Aorta (tissue), 5 donors: ENCODE measurements around the gene BSG. TPM values are rescaled to one million over a fixed set of nuclear protein-coding genes. Genes with fewer than 3 reads are reported as not detected.

Experiments
- ATAC-seq: fragments of 200-7000 bp; cut with Tn5 transposase; one replicate; pipeline ENCODE4 v1.9.1; 2022; ENCODE audit warnings: moderate library complexity; ENCODE audit not compliant: low FRiP score
- DNase-seq, 2 donors: peaks; one replicate each; pipeline ENCODE4 v3.0.0-alpha.2; 2020
- H3K27ac ChIP-seq, 2 donors: one replicate each; pipeline ENCODE4 v1.5.1; 2013; ENCODE audit warnings: low read length in 2 of 2, mild to moderate bottlenecking in 2 of 2, moderate library complexity in 2 of 2, control low read depth in 1 of 2, inconsistent platforms in 1 of 2, low read depth in 1 of 2
- H3K27me3 ChIP-seq, 2 donors: one replicate each; pipeline ENCODE4 v1.6.1; 2013; ENCODE audit warnings: control low read depth in 1 of 2, low read length in 1 of 2, mild to moderate bottlenecking in 1 of 2, moderate library complexity in 1 of 2; ENCODE audit not compliant: insufficient read depth in 2 of 2, control insufficient read depth in 1 of 2
- H3K36me3 ChIP-seq, 2 donors: one replicate each; pipeline ENCODE4 v1.6.1; 2013; ENCODE audit warnings: control low read depth in 1 of 2, low read length in 1 of 2, mild to moderate bottlenecking in 1 of 2; ENCODE audit not compliant: insufficient read depth in 2 of 2, control insufficient read depth in 1 of 2
- H3K4me1 ChIP-seq, 2 donors: one replicate each; pipeline ENCODE4 v1.6.1; 2013; ENCODE audit warnings: low read length in 2 of 2, control low read depth in 1 of 2, mild to moderate bottlenecking in 1 of 2, moderate library complexity in 1 of 2; ENCODE audit not compliant: insufficient read depth in 2 of 2, control insufficient read depth in 1 of 2
- H3K4me3 ChIP-seq, 2 donors: one replicate each; pipeline ENCODE4 v1.5.1; 2013; ENCODE audit warnings: low read length in 2 of 2, control low read depth in 1 of 2, mild to moderate bottlenecking in 1 of 2
- H3K9me3 ChIP-seq: one replicate; pipeline ENCODE4 v1.6.1; 2013; ENCODE audit warnings: mild to moderate bottlenecking, low read length; ENCODE audit not compliant: control insufficient read depth
- WGBS, 2 donors: extraction: QIAGEN DNeasy Blood & Tissue Kit; methylation state at CpG; one replicate each; pipeline ENCODE4 v1.1.7; 2013; 5-methylcytosine and 5-hydroxymethylcytosine counted together
- intact Hi-C, 2 donors: fragments of 100-400 bp; cut with DNase I; formaldehyde crosslinking; loops; one replicate each; pipeline versions ENCODE4 v1.14.2 to v1.15.0; 2022
- polyA plus RNA-seq, 2 donors: library from polyadenylated mRNA; stranded (reverse); fragments of 200-250 nt; gene quantifications; one replicate each; pipeline ENCODE4 v1.2.3, GENCODE V29; 2013
- total RNA-seq, 2 donors: library from RNA; stranded (reverse); fragmentation: NEBNext Ultra II Directional; extraction: Animal tissue kit (Norgen Biotek cat#: 25700); gene quantifications; one replicate each; pipeline ENCODE4 v1.2.1, GENCODE V29; 2021
- donor health status: healthy with polysubstance abuse.
- donor health status: Bipolar disorder and iron deficiency.
- donor health status: DM: no; HTN: no; CAD: no.
- donor health status: DM: no; HTN: no; CAD: no.
- donor health status: DM: yes; HTN: yes; CAD: no.

The BSG gene
- total and polyA plus RNA-seq, 4 donors, result 239 to 436 (median 272) TPM

DNA sequence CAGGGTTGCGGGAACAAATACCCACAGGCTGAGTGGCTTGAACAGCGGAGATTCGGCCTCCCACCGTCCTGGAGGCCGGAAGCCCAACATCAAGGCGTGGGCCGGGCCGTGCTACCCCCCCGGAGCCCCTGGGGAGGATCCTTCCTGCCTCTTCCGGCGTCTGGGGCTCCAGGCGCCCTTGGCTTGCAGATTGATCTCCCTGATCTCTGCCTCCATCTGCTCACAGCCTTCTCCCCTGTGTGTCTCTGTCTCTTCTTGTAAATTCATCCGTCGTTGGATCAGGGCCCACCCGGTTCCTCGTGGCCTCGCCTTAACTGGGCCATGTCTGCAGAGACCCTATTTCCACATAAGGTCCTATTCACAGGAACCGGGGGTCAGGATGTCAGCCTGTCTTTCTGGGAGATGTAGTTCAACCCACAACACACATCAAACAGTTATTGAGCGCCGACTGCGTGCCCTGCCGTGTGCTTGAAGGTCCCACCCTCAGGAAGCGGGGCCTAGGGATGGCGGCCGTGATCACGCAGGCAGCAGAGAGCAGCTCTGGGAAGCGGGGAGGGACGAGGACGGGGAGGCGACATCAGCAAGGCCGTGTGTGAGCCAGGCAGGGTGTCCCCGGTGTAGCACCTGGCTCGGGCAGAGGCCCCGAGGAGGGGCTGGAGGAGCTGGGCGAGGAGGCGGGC, 38.5 kb downstream of the BSG start:
- no peaks in the 10 kb centered on the region for H3K27me3 ChIP-seq
- no peaks in the 10 kb centered on the region for H3K36me3 ChIP-seq
- intact Hi-C loops, result no loop called here
- no peak overlapping the region for H3K4me3 ChIP-seq
- DNase-seq, result no peak
- H3K4me1 ChIP-seq, result no peaks in the 10 kb centered on the region
- no peak for ATAC-seq
- 63 to 65% methylated on average over 36 of the region's 36 CpGs for WGBS, 2 donors
- H3K27ac ChIP-seq, result no peak overlapping the region
- no peaks in the 10 kb centered on the region for H3K9me3 ChIP-seq

DNA sequence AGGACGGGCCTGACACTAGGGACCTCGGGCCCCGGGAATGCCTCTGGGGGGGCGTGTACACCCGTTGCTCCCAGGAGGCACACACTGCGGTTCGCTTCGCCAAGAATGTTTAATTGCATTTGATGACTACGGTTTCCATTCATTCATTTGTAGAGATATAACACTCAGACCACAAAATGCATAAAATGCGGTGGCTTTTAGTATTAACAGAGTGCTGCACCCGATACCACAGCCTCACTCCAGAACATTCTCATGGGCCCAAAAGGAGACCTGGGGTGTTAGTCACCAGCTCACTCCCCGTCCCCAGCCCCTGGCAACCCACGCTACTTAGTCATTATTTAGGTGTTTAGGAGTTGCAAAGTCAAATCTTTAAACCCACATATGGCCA, 39.1 kb downstream of the BSG start:
- Histone ChIP-seq H3K36me3 (no peaks in the 10 kb centered on the region), H3K27ac (no peak overlapping the region), H3K4me3 (no peak overlapping the region), H3K27me3 (no peaks in the 10 kb centered on the region), H3K9me3 (no peaks in the 10 kb centered on the region), H3K4me1 (no peaks in the 10 kb centered on the region)
- intact Hi-C loops, result no loop called here
- DNase-seq (no peak), ATAC-seq (no peak)
- WGBS, 2 donors, result 60 to 68% methylated on average over 13 of the region's 13 CpGs

GRCh38 chr19:612941-613340, 40.5 kb downstream of the BSG start:
- WGBS, 2 donors, result 85 to 90% methylated on average over 33 of the region's 33 CpGs
- no peaks in the 10 kb centered on the region for H3K9me3 ChIP-seq
- H3K36me3 ChIP-seq, result no peaks in the 10 kb centered on the region
- ATAC-seq, result no peak
- no peaks in the 10 kb centered on the region for H3K27me3 ChIP-seq
- no peaks in the 10 kb centered on the region for H3K4me1 ChIP-seq
- intact Hi-C loops, result no loop called here
- H3K27ac ChIP-seq, result no peak overlapping the region
- no peak overlapping the region for H3K4me3 ChIP-seq
- DNase-seq, result no peak

DNA sequence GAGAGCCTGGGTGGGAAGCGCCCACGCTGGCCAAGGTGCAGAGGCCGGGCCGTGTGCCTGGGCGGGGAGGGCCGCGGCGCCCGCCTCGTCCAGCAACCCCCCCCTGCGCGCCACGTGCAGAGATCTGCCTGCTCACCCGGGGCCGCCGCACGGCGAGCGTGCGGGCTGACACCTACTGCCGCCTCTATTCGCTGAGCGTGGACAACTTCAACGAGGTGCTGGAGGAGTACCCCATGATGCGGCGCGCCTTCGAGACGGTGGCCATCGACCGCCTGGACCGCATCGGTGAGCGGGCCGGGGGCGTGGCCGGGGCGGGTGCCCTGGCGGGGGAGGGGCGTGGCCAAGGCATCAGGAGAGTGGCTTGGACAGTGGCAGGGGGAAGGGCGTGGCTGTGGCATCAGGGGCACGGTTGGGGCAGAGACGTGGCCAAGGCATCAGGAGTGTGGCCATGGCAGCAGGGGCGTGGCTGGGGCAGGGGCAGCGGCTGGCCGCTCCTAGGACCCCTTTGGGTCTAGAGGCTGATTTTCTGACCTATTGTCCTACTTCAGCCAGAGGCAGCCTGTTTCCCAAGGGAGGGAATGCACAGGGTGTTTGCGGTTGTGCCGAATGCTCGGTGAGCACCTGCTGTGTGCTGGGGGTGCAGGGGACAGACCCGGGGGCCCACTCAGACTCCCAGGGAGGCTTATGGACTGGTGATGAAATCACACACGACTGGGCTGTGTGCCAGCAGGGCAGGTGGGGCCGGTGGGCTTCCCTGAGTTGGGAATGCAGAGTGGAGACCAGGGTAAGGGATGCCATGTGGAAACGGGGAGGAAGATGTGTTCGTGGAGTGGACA, 41.6 kb downstream of the BSG start:
- H3K27ac ChIP-seq, result no peak overlapping the region
- intact Hi-C loops, result no loop called here
- H3K36me3 ChIP-seq, result no peaks in the 10 kb centered on the region
- ATAC-seq (no peak), DNase-seq (no peak)
- H3K27me3 ChIP-seq, result no peaks in the 10 kb centered on the region
- H3K4me3 ChIP-seq, result no peak overlapping the region
- H3K9me3 ChIP-seq, result no peaks in the 10 kb centered on the region
- WGBS, 2 donors, result 82% methylated on average over 54 of the region's 54 CpGs
- H3K4me1 ChIP-seq, result no peaks in the 10 kb centered on the region

GRCh38 chr19:615619-616018, 43.2 kb downstream of the BSG start:
- intact Hi-C loops, result no loop called here
- H3K27ac ChIP-seq, result no peak overlapping the region
- no peaks in the 10 kb centered on the region for H3K9me3 ChIP-seq
- H3K36me3 ChIP-seq, result peaks cover 0 to 5% of the 10 kb centered on the region in 2 donors
- WGBS, 2 donors, result 31 to 33% methylated on average over 26 to 33 of the region's 33 CpGs
- no peak for DNase-seq
- H3K4me3 ChIP-seq, result no peak overlapping the region
- H3K4me1 ChIP-seq, result no peaks in the 10 kb centered on the region
- no peaks in the 10 kb centered on the region for H3K27me3 ChIP-seq
- no peak for ATAC-seq

GRCh38 chr19:616062-616700, 43.8 kb downstream of the BSG start:
- DNase-seq, result no peak
- 6 to 8% methylated on average over 45 to 97 of the region's 97 CpGs for WGBS, 2 donors
- H3K4me1 ChIP-seq, result no peaks in the 10 kb centered on the region
- no peaks in the 10 kb centered on the region for H3K9me3 ChIP-seq
- H3K27ac ChIP-seq, result no peak overlapping the region
- H3K27me3 ChIP-seq, result no peaks in the 10 kb centered on the region
- intact Hi-C loops, result no loop called here
- no peak for ATAC-seq
- H3K36me3 ChIP-seq, result peaks cover 0 to 5% of the 10 kb centered on the region in 2 donors
- no peak overlapping the region for H3K4me3 ChIP-seq

DNA sequence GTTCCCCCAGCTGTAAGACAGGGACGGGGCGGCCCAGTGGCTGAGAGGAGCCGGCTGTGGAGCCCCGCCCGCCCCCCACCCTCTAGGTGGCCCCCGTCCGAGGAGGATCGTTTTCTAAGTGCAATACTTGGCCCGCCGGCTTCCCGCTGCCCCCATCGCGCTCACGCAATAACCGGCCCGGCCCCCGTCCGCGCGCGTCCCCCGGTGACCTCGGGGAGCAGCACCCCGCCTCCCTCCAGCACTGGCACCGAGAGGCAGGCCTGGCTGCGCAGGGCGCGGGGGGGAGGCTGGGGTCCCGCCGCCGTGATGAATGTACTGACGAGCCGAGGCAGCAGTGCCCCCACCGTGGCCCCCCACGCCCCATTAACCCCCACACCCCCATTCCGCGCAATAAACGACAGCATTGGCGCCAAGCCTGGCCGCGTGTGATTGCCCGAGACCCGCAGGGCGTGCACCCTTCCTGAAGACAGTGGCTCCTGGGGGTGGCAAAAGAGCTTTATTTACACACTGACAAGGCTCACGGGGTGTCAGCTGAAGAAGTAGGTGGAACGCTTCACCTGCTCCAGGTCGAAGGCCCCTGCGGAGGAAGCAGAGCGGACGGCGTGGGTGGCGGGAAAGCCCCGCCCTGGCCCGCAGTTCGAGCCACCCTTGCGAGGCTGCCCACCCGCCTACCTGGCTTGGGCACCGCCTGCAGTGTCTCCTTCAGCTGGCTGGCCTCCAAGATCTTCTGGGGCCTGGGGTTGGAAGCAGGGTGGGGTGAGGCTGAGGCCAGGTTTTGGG, 44.5 kb downstream of the BSG start:
- Histone ChIP-seq H3K27me3 (no peaks in the 10 kb centered on the region), H3K36me3 (peaks cover 0 to 5% of the 10 kb centered on the region in 2 donors), H3K9me3 (no peaks in the 10 kb centered on the region), H3K4me1 (no peaks in the 10 kb centered on the region), H3K27ac (no peak overlapping the region), H3K4me3 (no peak overlapping the region)
- DNase-seq (no peak), ATAC-seq (no peak)
- 89 to 90% methylated on average over 57 to 58 of the region's 58 CpGs for WGBS, 2 donors
- intact Hi-C loops, result no loop called here

GRCh38 chr19:617551-618246, 45.3 kb downstream of the BSG start:
- no peak for ATAC-seq
- Histone ChIP-seq H3K4me1 (no peaks in the 10 kb centered on the region), H3K27ac (no peak overlapping the region), H3K36me3 (peaks cover 0 to 5% of the 10 kb centered on the region in 2 donors), H3K4me3 (no peak overlapping the region), H3K9me3 (no peaks in the 10 kb centered on the region), H3K27me3 (no peaks in the 10 kb centered on the region)
- no peak for DNase-seq
- intact Hi-C loops, result no loop called here
- WGBS, 2 donors, result 92% methylated on average over 27 to 29 of the region's 29 CpGs
